SJCRH30 (cell line): ENCODE measurements around the gene DPPA2. TPM values are rescaled to one million over a fixed set of nuclear protein-coding genes. Genes with fewer than 3 reads are reported as not detected.
"Not testable (repeated sequence)": the region's sequence is repeated elsewhere in the genome, so short reads cannot be mapped to it uniquely, and the experiment has no call there.

Experiments
- DNase-seq, 2 experiments: peaks; one replicate each; pipeline ENCODE4 v3.0.0-alpha.2; 2015 to 2020
- H3K27ac ChIP-seq: fragments of 250-450 bp; sonication (Bioruptor Pico); 2 replicates; pipeline ENCODE4 v1.5.1; 2020; ENCODE audit warnings: mild to moderate bottlenecking, moderate library complexity
- H3K27me3 ChIP-seq: fragments of 250-450 bp; sonication (Bioruptor Pico); 2 replicates; pipeline ENCODE4 v1.5.1; 2020; ENCODE audit warnings: mild to moderate bottlenecking, moderate library complexity
- H3K36me3 ChIP-seq: fragments of 250-450 bp; sonication (Bioruptor Pico); 2 replicates; pipeline ENCODE4 v1.5.1; 2020; ENCODE audit warnings: mild to moderate bottlenecking, moderate library complexity
- H3K4me1 ChIP-seq: fragments of 250-450 bp; sonication (Bioruptor Pico); 2 replicates; pipeline ENCODE4 v1.5.1; 2020; ENCODE audit warnings: mild to moderate bottlenecking, moderate library complexity
- H3K4me3 ChIP-seq: fragments of 250-450 bp; sonication (Bioruptor Pico); 2 replicates; pipeline ENCODE4 v1.5.1; 2020; ENCODE audit warnings: mild to moderate bottlenecking, moderate library complexity
- H3K9me3 ChIP-seq: fragments of 250-450 bp; sonication (Bioruptor Pico); replicated peaks from 2 replicates; pipeline ENCODE4 v1.5.1; 2020; ENCODE audit warnings: mild to moderate bottlenecking, moderate library complexity
- total RNA-seq: library from RNA; depleted of rRNA; stranded (reverse); fragments of >200 nt; shearing (Covaris generic); gene quantifications from 2 replicates; pipeline ENCODE4 v1.2.3, GENCODE V29; 2014; rRNA removed

Gene DPPA2
- not detected in 2 replicates for total RNA-seq

GRCh38 chr3:109316162-109316730, at the start of gene DPPA2:
Gene DPPA2, minus strand, starts transcription at chr3:109316517. Its CDS starts 1,975 bp downstream, at chr3:109314542.
- peak in 1 of 2 experiments; percentile 2 for DNase-seq
- Histone ChIP-seq H3K27me3 (no peaks in the 10 kb centered on the region), H3K4me1 (no peaks in the 10 kb centered on the region), H3K9me3 (no peaks in the 10 kb centered on the region), H3K36me3 (no peaks in the 10 kb centered on the region), H3K4me3 (no peak within 1 kb of the TSS), H3K27ac (no peak within 1 kb of the TSS)

- H3K36me3 ChIP-seq, result no peaks in the 10 kb centered on the region
- no peak for DNase-seq
- no peaks in the 10 kb centered on the region for H3K4me1 ChIP-seq
- no peaks in the 10 kb centered on the region for H3K9me3 ChIP-seq
- no peaks in the 10 kb centered on the region for H3K27me3 ChIP-seq
- no peak overlapping the region for H3K4me3 ChIP-seq
- H3K27ac ChIP-seq, result no peak overlapping the region
These were observed 47.8 kb upstream of the DPPA2 start for GRCh38 chr3:109364088-109364487.

- no peaks in the 10 kb centered on the region for H3K4me1 ChIP-seq
- H3K4me3 ChIP-seq, result no peak overlapping the region
- no peak for DNase-seq
- no peaks in the 10 kb centered on the region for H3K27me3 ChIP-seq
- H3K9me3 ChIP-seq, result no peaks in the 10 kb centered on the region
- H3K27ac ChIP-seq, result no peak overlapping the region
- no peaks in the 10 kb centered on the region for H3K36me3 ChIP-seq
These were observed 47.3 kb upstream of the DPPA2 start for GRCh38 chr3:109363634-109364033.

GRCh38 chr3:109362823-109363222, 46.5 kb upstream of the DPPA2 start:
- Histone ChIP-seq H3K27ac (no peak overlapping the region), H3K4me3 (no peak overlapping the region), H3K36me3 (no peaks in the 10 kb centered on the region), H3K9me3 (no peaks in the 10 kb centered on the region), H3K27me3 (no peaks in the 10 kb centered on the region), H3K4me1 (no peaks in the 10 kb centered on the region)
- DNase-seq, result no peak

GRCh38 chr3:109358809-109359208, 42.5 kb upstream of the DPPA2 start:
- H3K36me3 ChIP-seq, DNase-seq, H3K4me3 ChIP-seq, H3K9me3 ChIP-seq, H3K4me1 ChIP-seq, H3K27me3 ChIP-seq, H3K27ac ChIP-seq: not testable (repeated sequence)

GRCh38 chr3:109356442-109357155, 40.3 kb upstream of the DPPA2 start:
- Histone ChIP-seq H3K27ac (no peak overlapping the region), H3K27me3 (no peaks in the 10 kb centered on the region), H3K4me3 (no peak overlapping the region), H3K4me1 (no peaks in the 10 kb centered on the region), H3K9me3 (no peaks in the 10 kb centered on the region), H3K36me3 (no peaks in the 10 kb centered on the region)
- no peak for DNase-seq

- H3K4me3 ChIP-seq, result no peak overlapping the region
- H3K27ac ChIP-seq, result no peak overlapping the region
- no peaks in the 10 kb centered on the region for H3K9me3 ChIP-seq
- DNase-seq, result no peak
- no peaks in the 10 kb centered on the region for H3K4me1 ChIP-seq
- no peaks in the 10 kb centered on the region for H3K27me3 ChIP-seq
- no peaks in the 10 kb centered on the region for H3K36me3 ChIP-seq
These were observed 39.5 kb upstream of the DPPA2 start for GRCh38 chr3:109355625-109356441.

GRCh38 chr3:109353057-109353456, 36.7 kb upstream of the DPPA2 start:
- no peaks in the 10 kb centered on the region for H3K4me1 ChIP-seq
- no peaks in the 10 kb centered on the region for H3K27me3 ChIP-seq
- DNase-seq, result no peak
- no peak overlapping the region for H3K27ac ChIP-seq
- no peaks in the 10 kb centered on the region for H3K36me3 ChIP-seq
- H3K4me3 ChIP-seq, result no peak overlapping the region
- H3K9me3 ChIP-seq, result no peaks in the 10 kb centered on the region

GRCh38 chr3:109351231-109351630, 34.9 kb upstream of the DPPA2 start:
- no peak for DNase-seq
- H3K27me3 ChIP-seq, result no peaks in the 10 kb centered on the region
- H3K9me3 ChIP-seq, result no peaks in the 10 kb centered on the region
- H3K4me1 ChIP-seq, result no peaks in the 10 kb centered on the region
- H3K36me3 ChIP-seq, result no peaks in the 10 kb centered on the region
- H3K4me3 ChIP-seq, result no peak overlapping the region
- H3K27ac ChIP-seq, result no peak overlapping the region

- Histone ChIP-seq H3K4me3 (no peak overlapping the region), H3K36me3 (no peaks in the 10 kb centered on the region), H3K27me3 (no peaks in the 10 kb centered on the region), H3K27ac (no peak overlapping the region), H3K4me1 (no peaks in the 10 kb centered on the region), H3K9me3 (no peaks in the 10 kb centered on the region)
- no peak for DNase-seq
These were observed 30.5 kb upstream of the DPPA2 start for GRCh38 chr3:109346770-109347295.

- no peaks in the 10 kb centered on the region for H3K36me3 ChIP-seq
- H3K4me3 ChIP-seq, result no peak overlapping the region
- no peak overlapping the region for H3K27ac ChIP-seq
- DNase-seq, result no peak
- no peaks in the 10 kb centered on the region for H3K9me3 ChIP-seq
- H3K4me1 ChIP-seq, result no peaks in the 10 kb centered on the region
- no peaks in the 10 kb centered on the region for H3K27me3 ChIP-seq
These were observed 29.8 kb upstream of the DPPA2 start for GRCh38 chr3:109346099-109346498.

GRCh38 chr3:109339714-109340648, 23.7 kb upstream of the DPPA2 start:
- H3K9me3 ChIP-seq, result no peaks in the 10 kb centered on the region
- no peaks in the 10 kb centered on the region for H3K27me3 ChIP-seq
- no peak for DNase-seq

GRCh38 chr3:109339197-109339596, 22.9 kb upstream of the DPPA2 start:
- H3K4me1 ChIP-seq, result no peaks in the 10 kb centered on the region
- H3K36me3 ChIP-seq, result no peaks in the 10 kb centered on the region
- no peak for DNase-seq
- H3K4me3 ChIP-seq, result no peak overlapping the region
- H3K27me3 ChIP-seq, result no peaks in the 10 kb centered on the region
- H3K9me3 ChIP-seq, result no peaks in the 10 kb centered on the region
- H3K27ac ChIP-seq, result no peak overlapping the region

More at GRCh38 chr3:109339714-109340648, 23.7 kb upstream of the DPPA2 start:
- Histone ChIP-seq H3K27ac (no peak overlapping the region), H3K4me3 (no peak overlapping the region), H3K36me3 (no peaks in the 10 kb centered on the region), H3K4me1 (no peaks in the 10 kb centered on the region)

- Histone ChIP-seq H3K4me1 (no peaks in the 10 kb centered on the region), H3K27ac (no peak overlapping the region), H3K36me3 (no peaks in the 10 kb centered on the region), H3K27me3 (no peaks in the 10 kb centered on the region), H3K4me3 (no peak overlapping the region), H3K9me3 (no peaks in the 10 kb centered on the region)
- no peak for DNase-seq
These were observed 22.0 kb upstream of the DPPA2 start for GRCh38 chr3:109338322-109338721.
